ENCODE data around the gene RADIL. TPM values are rescaled to one million over a fixed set of nuclear protein-coding genes. Genes with fewer than 3 reads are reported as not detected.
A peak's percentile ranks its signal among the peaks of the same experiment; 100 is the strongest.

The RADIL gene
- total RNA-seq, 1 experiment from 2014 or later: not detected

DNA sequence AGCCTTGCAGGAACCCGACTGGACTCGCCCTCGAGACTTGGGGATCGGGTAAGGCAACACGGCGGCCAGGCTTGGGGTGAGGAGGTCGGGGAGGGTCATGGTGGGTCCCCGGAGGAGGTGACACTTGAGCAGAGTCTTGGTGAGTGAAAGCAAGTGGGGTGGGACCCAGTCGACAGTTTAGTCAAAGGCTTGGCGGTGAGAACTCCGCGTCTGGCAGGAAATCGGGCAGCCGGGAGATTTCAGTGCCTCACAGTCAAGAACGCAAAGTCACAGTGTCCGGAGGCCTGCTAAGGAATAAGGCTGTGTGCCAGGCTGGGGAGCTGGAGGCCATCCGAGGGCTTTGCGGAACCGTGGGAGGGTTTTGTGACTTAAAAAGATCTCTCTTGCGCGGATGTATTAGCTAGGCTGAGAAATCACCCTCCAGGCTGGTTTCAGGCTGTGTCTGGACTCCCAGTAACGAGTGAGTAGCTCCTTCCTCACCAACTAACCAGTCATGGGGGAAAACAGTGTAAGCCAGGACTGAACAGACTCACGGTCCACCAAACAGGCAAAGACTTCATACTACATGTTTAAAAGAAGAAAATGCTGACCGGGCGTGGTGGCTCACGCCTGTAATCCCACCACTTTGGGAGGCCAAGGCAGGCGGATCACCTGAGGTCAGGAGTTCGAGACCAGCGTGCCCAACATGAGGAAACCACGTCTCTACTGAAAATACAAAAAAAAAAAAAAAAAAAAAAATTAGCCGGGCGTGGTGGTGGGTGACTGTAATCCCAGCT lies 107.5 kb downstream of the RADIL start:
- DNase-seq (ENCODE audit: unreplicated experiment): peak; percentile 10
- H3K9me3 Mint-ChIP-seq (ENCODE audit: unreplicated experiment): no peaks in the 10 kb centered on the region
- POLR2A ChIA-PET: interaction anchor here (0.6 to 4.4 kb wide), 21 partner anchors 11 to 854 kb away, joined by 3 to 60 read pairs (median 5); partner anchors contain the start of genes FOXK1 and WIPI2
- H3K4me1 Mint-ChIP-seq (ENCODE audit: insufficient read depth, unreplicated experiment): peaks cover 15% of the 10 kb centered on the region
- no peaks in the 10 kb centered on the region for H3K27me3 Mint-ChIP-seq (ENCODE audit: insufficient read depth, unreplicated experiment)
- peaks cover 4% of the 10 kb centered on the region for H3K36me3 Mint-ChIP-seq (ENCODE audit: insufficient read depth, unreplicated experiment)
- TF ChIP-seq CTCF (IDR thresholded peaks at IDR 0.05; ENCODE audit: unreplicated experiment): no peak
- intact Hi-C loops (cut with micrococcal nuclease): no loop called here
- CTCF ChIA-PET: interaction anchor here (0.5 to 1.6 kb wide), 8 partner anchors 16 to 1814 kb away, joined by 3 to 5 read pairs (median 3); partner anchors contain the start of gene INTS15
- H3K27ac Mint-ChIP-seq (ENCODE audit: low read depth, unreplicated experiment): peak overlapping the region; percentile 98
- TSS peak; percentile 40 for BruUV-seq (replicated peaks)
- H3K4me3 Mint-ChIP-seq (ENCODE audit: unreplicated experiment): peak overlapping the region; percentile 99

DNA sequence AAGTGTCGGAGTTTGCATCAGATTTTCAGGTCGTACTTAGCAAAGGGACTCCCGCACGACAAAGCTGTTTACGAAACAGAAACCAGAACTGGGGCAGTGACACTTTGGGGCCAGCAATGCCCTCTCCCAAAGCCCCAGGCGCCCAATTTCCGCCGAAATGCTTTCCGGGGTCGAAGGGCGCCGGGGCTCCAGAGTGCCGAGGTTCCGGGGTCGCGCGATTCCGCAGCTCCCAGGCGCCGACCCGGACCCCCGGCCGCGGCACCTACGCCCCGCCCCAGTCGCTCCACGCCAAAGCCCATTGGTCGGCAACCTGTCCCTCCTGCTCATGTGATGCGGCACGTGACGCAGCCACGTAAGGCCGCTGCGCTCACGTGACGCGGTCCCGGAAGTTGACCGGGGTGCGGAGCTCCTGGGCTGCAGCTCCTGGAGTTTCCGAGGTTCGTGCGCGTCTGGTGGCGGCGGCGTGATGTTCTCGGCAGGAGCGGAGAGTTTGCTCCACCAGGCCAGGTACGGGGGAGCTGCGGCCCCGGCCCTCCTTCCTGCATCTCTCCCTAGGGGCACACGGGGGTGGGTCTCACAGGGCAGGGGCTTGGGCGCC lies 108.2 kb downstream of the RADIL start, which contains the start of gene AP5Z1:
Gene AP5Z1, plus strand, starts transcription at position 374 of the 598 bp plus-strand sequence. Its CDS starts 93 bp downstream, at position 467.
- Mint-ChIP-seq H3K4me3 (ENCODE audit: unreplicated experiment) (peak within 1 kb of the TSS; percentile 99), H3K36me3 (ENCODE audit: insufficient read depth, unreplicated experiment) (peaks cover 6% of the 10 kb centered on the region), H3K27ac (ENCODE audit: low read depth, unreplicated experiment) (peak within 1 kb of the TSS; percentile 98), H3K4me1 (ENCODE audit: insufficient read depth, unreplicated experiment) (peaks cover 15% of the 10 kb centered on the region), H3K9me3 (ENCODE audit: unreplicated experiment) (no peaks in the 10 kb centered on the region), H3K27me3 (ENCODE audit: insufficient read depth, unreplicated experiment) (no peaks in the 10 kb centered on the region)
- POLR2A ChIA-PET: interaction anchor here (0.6 to 4.4 kb wide), 26 partner anchors 9 to 853 kb away, joined by 3 to 60 read pairs (median 4); partner anchors contain the start of genes FOXK1 and WIPI2
- CTCF ChIA-PET: interaction anchor here (0.5 to 1.6 kb wide), 9 partner anchors 17 to 1814 kb away, joined by 3 to 5 read pairs (median 3); partner anchors contain the start of gene INTS15
- no peak for TF ChIP-seq CTCF (IDR thresholded peaks at IDR 0.05; ENCODE audit: unreplicated experiment)
- BruUV-seq (replicated peaks): no TSS peak
- peak; percentile 93 for DNase-seq (ENCODE audit: unreplicated experiment)
- intact Hi-C loops (cut with micrococcal nuclease): no loop called here

- CTCF ChIA-PET: interaction anchor here (0.6 to 1.6 kb wide), 5 partner anchors 17 to 163 kb away, joined by 3 to 4 read pairs (median 3); no protein-coding TSS in a partner anchor
- H3K4me1 Mint-ChIP-seq (ENCODE audit: insufficient read depth, unreplicated experiment): peaks cover 15% of the 10 kb centered on the region
- POLR2A ChIA-PET: interaction anchor here (0.6 to 4.4 kb wide), 25 partner anchors 8 to 1142 kb away, joined by 3 to 60 read pairs (median 5); partner anchors contain the start of genes FOXK1 and WIPI2
- intact Hi-C loops (cut with micrococcal nuclease): no loop called here
- peaks cover 9% of the 10 kb centered on the region for H3K36me3 Mint-ChIP-seq (ENCODE audit: insufficient read depth, unreplicated experiment)
- H3K9me3 Mint-ChIP-seq (ENCODE audit: unreplicated experiment): no peaks in the 10 kb centered on the region
- H3K27ac Mint-ChIP-seq (ENCODE audit: low read depth, unreplicated experiment): peak overlapping the region; percentile 98
- TSS peak; percentile 96 for BruUV-seq (replicated peaks)
- H3K27me3 Mint-ChIP-seq (ENCODE audit: insufficient read depth, unreplicated experiment): no peaks in the 10 kb centered on the region
- TF ChIP-seq CTCF (IDR thresholded peaks at IDR 0.05; ENCODE audit: unreplicated experiment): no peak
- DNase-seq (ENCODE audit: unreplicated experiment): peak; percentile 64
- peak overlapping the region; percentile 99 for H3K4me3 Mint-ChIP-seq (ENCODE audit: unreplicated experiment)
Observed at GRCh38 chr7:4774658-4775249, 108.8 kb downstream of the RADIL start.

Measured in MCF 10A (cell line).